ENCODE data around the gene CHRNA5.
"Not testable (repeated sequence)": the region's sequence is repeated elsewhere in the genome, so short reads cannot be mapped to it uniquely, and the experiment has no call there.

The CHRNA5 gene

GRCh38 chr15:78540141-78540870 is 25.0 kb upstream of the CHRNA5 start, which contains the start of gene PSMA4:
TSS of gene PSMA4 (plus strand) at chr15:78540444. CDS start at chr15:78541928, 1,484 bp downstream.
- Histone ChIP-seq H3K9me3 (ENCODE audit: control insufficient read depth, low read length) (no peaks in the 10 kb centered on the region), H3K36me3 (ENCODE audit: control insufficient read depth, insufficient read depth, low read length) (peaks cover 20% of the 10 kb centered on the region), H3K4me3 (ENCODE audit: insufficient read depth, low read depth, low read length, poor library complexity, severe bottlenecking) (peak within 1 kb of the TSS; percentile 95), H3K27ac (ENCODE audit: insufficient read depth, low read length, poor library complexity, severe bottlenecking) (peak within 1 kb of the TSS; percentile 99), H3K4me1 (ENCODE audit: control insufficient read depth, insufficient read depth, low read length, poor library complexity, severe bottlenecking) (peaks cover 5% of the 10 kb centered on the region), H3K27me3 (replicated peaks; ENCODE audit: control insufficient read depth, insufficient read depth, low read length, poor library complexity, severe bottlenecking) (no peaks in the 10 kb centered on the region)
- DNase-seq = peak; percentile 87 to 91 (median 87)

GRCh38 chr15:78540871-78541743 is 24.2 kb upstream of the CHRNA5 start:
- no peak for DNase-seq
- H3K4me1 ChIP-seq (ENCODE audit: control insufficient read depth, insufficient read depth, low read length, poor library complexity, severe bottlenecking) = peaks cover 5% of the 10 kb centered on the region
- peak overlapping the region; percentile 95 for H3K4me3 ChIP-seq (ENCODE audit: insufficient read depth, low read depth, low read length, poor library complexity, severe bottlenecking)

GRCh38 chr15:78541744-78542034 is 23.6 kb upstream of the CHRNA5 start:
- H3K4me3 ChIP-seq (ENCODE audit: insufficient read depth, low read depth, low read length, poor library complexity, severe bottlenecking) = peak overlapping the region; percentile 95
- peaks cover 5% of the 10 kb centered on the region for H3K4me1 ChIP-seq (ENCODE audit: control insufficient read depth, insufficient read depth, low read length, poor library complexity, severe bottlenecking)
- DNase-seq = no peak

More at GRCh38 chr15:78540871-78541743, 24.2 kb upstream of the CHRNA5 start:
- Histone ChIP-seq H3K27ac (ENCODE audit: insufficient read depth, low read length, poor library complexity, severe bottlenecking) (peak overlapping the region; percentile 99), H3K36me3 (ENCODE audit: control insufficient read depth, insufficient read depth, low read length) (peaks cover 28% of the 10 kb centered on the region), H3K27me3 (replicated peaks; ENCODE audit: control insufficient read depth, insufficient read depth, low read length, poor library complexity, severe bottlenecking) (no peaks in the 10 kb centered on the region), H3K9me3 (ENCODE audit: control insufficient read depth, low read length) (no peaks in the 10 kb centered on the region)

GRCh38 chr15:78542647-78543046 is 22.7 kb upstream of the CHRNA5 start:
- H3K27ac ChIP-seq (ENCODE audit: insufficient read depth, low read length, poor library complexity, severe bottlenecking) = no peak overlapping the region
- peaks cover 5% of the 10 kb centered on the region for H3K4me1 ChIP-seq (ENCODE audit: control insufficient read depth, insufficient read depth, low read length, poor library complexity, severe bottlenecking)
- H3K9me3 ChIP-seq (ENCODE audit: control insufficient read depth, low read length) = no peaks in the 10 kb centered on the region
- H3K27me3 ChIP-seq (replicated peaks; ENCODE audit: control insufficient read depth, insufficient read depth, low read length, poor library complexity, severe bottlenecking) = no peaks in the 10 kb centered on the region
- no peak for DNase-seq
- no peak overlapping the region for H3K4me3 ChIP-seq (ENCODE audit: insufficient read depth, low read depth, low read length, poor library complexity, severe bottlenecking)
- H3K36me3 ChIP-seq (ENCODE audit: control insufficient read depth, insufficient read depth, low read length) = peaks cover 41% of the 10 kb centered on the region

More at GRCh38 chr15:78541744-78542034, 23.6 kb upstream of the CHRNA5 start:
- no peaks in the 10 kb centered on the region for H3K9me3 ChIP-seq (ENCODE audit: control insufficient read depth, low read length)
- H3K27me3 ChIP-seq (replicated peaks; ENCODE audit: control insufficient read depth, insufficient read depth, low read length, poor library complexity, severe bottlenecking) = no peaks in the 10 kb centered on the region
- peaks cover 32% of the 10 kb centered on the region for H3K36me3 ChIP-seq (ENCODE audit: control insufficient read depth, insufficient read depth, low read length)
- H3K27ac ChIP-seq (ENCODE audit: insufficient read depth, low read length, poor library complexity, severe bottlenecking) = peak overlapping the region; percentile 99

- H3K27me3 ChIP-seq (replicated peaks; ENCODE audit: control insufficient read depth, insufficient read depth, low read length, poor library complexity, severe bottlenecking) = no peaks in the 10 kb centered on the region
- H3K4me3 ChIP-seq (ENCODE audit: insufficient read depth, low read depth, low read length, poor library complexity, severe bottlenecking) = no peak overlapping the region
- no peak overlapping the region for H3K27ac ChIP-seq (ENCODE audit: insufficient read depth, low read length, poor library complexity, severe bottlenecking)
- H3K36me3 ChIP-seq (ENCODE audit: control insufficient read depth, insufficient read depth, low read length) = peaks cover 52% of the 10 kb centered on the region
- H3K4me1 ChIP-seq (ENCODE audit: control insufficient read depth, insufficient read depth, low read length, poor library complexity, severe bottlenecking) = no peaks in the 10 kb centered on the region
- no peak for DNase-seq
- no peaks in the 10 kb centered on the region for H3K9me3 ChIP-seq (ENCODE audit: control insufficient read depth, low read length)
These were observed 15.1 kb upstream of the CHRNA5 start for GRCh38 chr15:78550194-78550593.

GRCh38 chr15:78550815-78551214 is 14.5 kb upstream of the CHRNA5 start:
- H3K4me3 ChIP-seq (ENCODE audit: insufficient read depth, low read depth, low read length, poor library complexity, severe bottlenecking) = no peak overlapping the region

GRCh38 chr15:78551902-78552301 is 13.4 kb upstream of the CHRNA5 start:
- H3K27me3 ChIP-seq (replicated peaks; ENCODE audit: control insufficient read depth, insufficient read depth, low read length, poor library complexity, severe bottlenecking) = no peaks in the 10 kb centered on the region
- H3K27ac ChIP-seq (ENCODE audit: insufficient read depth, low read length, poor library complexity, severe bottlenecking) = no peak overlapping the region
- H3K36me3 ChIP-seq (ENCODE audit: control insufficient read depth, insufficient read depth, low read length) = peaks cover 37% of the 10 kb centered on the region
- H3K4me1 ChIP-seq (ENCODE audit: control insufficient read depth, insufficient read depth, low read length, poor library complexity, severe bottlenecking) = no peaks in the 10 kb centered on the region
- H3K9me3 ChIP-seq (ENCODE audit: control insufficient read depth, low read length) = no peaks in the 10 kb centered on the region
- no peak for DNase-seq
- H3K4me3 ChIP-seq (ENCODE audit: insufficient read depth, low read depth, low read length, poor library complexity, severe bottlenecking) = no peak overlapping the region

More at GRCh38 chr15:78550815-78551214, 14.5 kb upstream of the CHRNA5 start:
- DNase-seq = no peak
- no peaks in the 10 kb centered on the region for H3K9me3 ChIP-seq (ENCODE audit: control insufficient read depth, low read length)
- H3K27ac ChIP-seq (ENCODE audit: insufficient read depth, low read length, poor library complexity, severe bottlenecking) = no peak overlapping the region
- H3K27me3 ChIP-seq (replicated peaks; ENCODE audit: control insufficient read depth, insufficient read depth, low read length, poor library complexity, severe bottlenecking) = no peaks in the 10 kb centered on the region
- peaks cover 46% of the 10 kb centered on the region for H3K36me3 ChIP-seq (ENCODE audit: control insufficient read depth, insufficient read depth, low read length)
- no peaks in the 10 kb centered on the region for H3K4me1 ChIP-seq (ENCODE audit: control insufficient read depth, insufficient read depth, low read length, poor library complexity, severe bottlenecking)

GRCh38 chr15:78552597-78552996 is 12.7 kb upstream of the CHRNA5 start:
- no peaks in the 10 kb centered on the region for H3K4me1 ChIP-seq (ENCODE audit: control insufficient read depth, insufficient read depth, low read length, poor library complexity, severe bottlenecking)
- no peaks in the 10 kb centered on the region for H3K9me3 ChIP-seq (ENCODE audit: control insufficient read depth, low read length)
- H3K4me3 ChIP-seq (ENCODE audit: insufficient read depth, low read depth, low read length, poor library complexity, severe bottlenecking) = no peak overlapping the region
- peaks cover 30% of the 10 kb centered on the region for H3K36me3 ChIP-seq (ENCODE audit: control insufficient read depth, insufficient read depth, low read length)
- H3K27ac ChIP-seq (ENCODE audit: insufficient read depth, low read length, poor library complexity, severe bottlenecking) = no peak overlapping the region
- no peaks in the 10 kb centered on the region for H3K27me3 ChIP-seq (replicated peaks; ENCODE audit: control insufficient read depth, insufficient read depth, low read length, poor library complexity, severe bottlenecking)
- DNase-seq = no peak

- not testable (repeated sequence) for H3K4me3 ChIP-seq (ENCODE audit: insufficient read depth, low read depth, low read length, poor library complexity, severe bottlenecking); H3K9me3 ChIP-seq (ENCODE audit: control insufficient read depth, low read length); DNase-seq; H3K27ac ChIP-seq (ENCODE audit: insufficient read depth, low read length, poor library complexity, severe bottlenecking); H3K4me1 ChIP-seq (ENCODE audit: control insufficient read depth, insufficient read depth, low read length, poor library complexity, severe bottlenecking); H3K27me3 ChIP-seq (replicated peaks; ENCODE audit: control insufficient read depth, insufficient read depth, low read length, poor library complexity, severe bottlenecking); H3K36me3 ChIP-seq (ENCODE audit: control insufficient read depth, insufficient read depth, low read length)
These were observed 5.1 kb upstream of the CHRNA5 start for GRCh38 chr15:78560201-78560600.

GRCh38 chr15:78561490-78561889 is 3.8 kb upstream of the CHRNA5 start:
- no peak overlapping the region for H3K4me3 ChIP-seq (ENCODE audit: insufficient read depth, low read depth, low read length, poor library complexity, severe bottlenecking)
- H3K4me1 ChIP-seq (ENCODE audit: control insufficient read depth, insufficient read depth, low read length, poor library complexity, severe bottlenecking) = no peaks in the 10 kb centered on the region
- no peak overlapping the region for H3K27ac ChIP-seq (ENCODE audit: insufficient read depth, low read length, poor library complexity, severe bottlenecking)
- no peaks in the 10 kb centered on the region for H3K9me3 ChIP-seq (ENCODE audit: control insufficient read depth, low read length)
- H3K36me3 ChIP-seq (ENCODE audit: control insufficient read depth, insufficient read depth, low read length) = no peaks in the 10 kb centered on the region
- H3K27me3 ChIP-seq (replicated peaks; ENCODE audit: control insufficient read depth, insufficient read depth, low read length, poor library complexity, severe bottlenecking) = no peaks in the 10 kb centered on the region
- DNase-seq = no peak

All from effector memory CD4-positive, alpha-beta T cell (primary cell).